HEK293 (cell line): ENCODE measurements around the gene IKZF1.

Experiments
- CTCF ChIA-PET: fragments of 350-600 bp; formaldehyde crosslinking; extraction: SDS; loops from one replicate; lab custom pipeline; 2021; ENCODE audit warnings: antibody characterized with exemption; lab: Yijun Ruan, JAX
- POLR2A ChIA-PET: fragments of 300-600 bp; formaldehyde crosslinking; extraction: SDS; loops from one replicate; lab custom pipeline; 2020; ENCODE audit warnings: antibody characterized with exemption, inconsistent platforms; lab: Yijun Ruan, JAX
- H3K27ac ChIP-seq: fragments of 200-500 bp; sonication (Bioruptor generic); 2 replicates; pipeline ENCODE4 v1.5.1; 2014; ENCODE audit warnings: low read depth, low read length, control low read depth, inconsistent platforms; ENCODE audit errors: extremely low read depth
- H3K36me3 ChIP-seq, 2 experiments: fragments of 200-500 bp in 1 of 2; sonication (Bioruptor generic) in 1 of 2; 1 replicate in 1 of 2; 2 replicates in 1 of 2; pipeline ENCODE4 v1.5.1; 2014 to 2017; ENCODE audit warnings: inconsistent platforms in 2 of 2, low read length in 2 of 2; ENCODE audit not compliant: control insufficient read depth in 2 of 2, insufficient read depth in 1 of 2
- H3K4me1 ChIP-seq: fragments of 200-500 bp; sonication (Bioruptor generic); 2 replicates; pipeline ENCODE4 v1.5.1; 2014; ENCODE audit warnings: mild to moderate bottlenecking, low read length, inconsistent platforms; ENCODE audit not compliant: control insufficient read depth, insufficient read depth
- H3K4me3 ChIP-seq: 2 replicates; pipeline ENCODE4 v1.5.1; 2011; ENCODE audit warnings: low read depth, mild to moderate bottlenecking, control low read depth, low read length, moderate library complexity
- H3K9me3 ChIP-seq: fragments of 200-500 bp; sonication (Bioruptor generic); 2 replicates; pipeline ENCODE4 v1.5.1; 2014; ENCODE audit warnings: low read depth, low read length, inconsistent platforms; ENCODE audit not compliant: control insufficient read depth, insufficient read depth
- BCL11A ChIP-seq: fragments of 450-650 bp; formaldehyde crosslinking; IDR thresholded peaks from 2 replicates; pipeline ENCODE4 v1.5.1; 2016; ENCODE audit warnings: low read depth, missing biosample characterization, missing genetic modification characterization
- HOXD13 ChIP-seq: sonication (generic); formaldehyde crosslinking; IDR thresholded peaks from 2 replicates; pipeline ENCODE4 v1.8.0; 2022; ENCODE audit warnings: missing genetic modification reagents, borderline replicate concordance
- SP3 ChIP-seq: fragments of 450-650 bp; formaldehyde crosslinking; IDR thresholded peaks from 2 replicates; pipeline ENCODE4 v1.5.1; 2016; ENCODE audit warnings: missing biosample characterization, missing genetic modification characterization
- TSHZ1 ChIP-seq: fragments of 450-650 bp; formaldehyde crosslinking; IDR thresholded peaks from 2 replicates; pipeline ENCODE4 v1.5.1; 2016; ENCODE audit warnings: missing biosample characterization, missing genetic modification characterization, borderline replicate concordance
- ZBTB10 ChIP-seq: fragments of 450-650 bp; formaldehyde crosslinking; IDR thresholded peaks from 2 replicates; pipeline ENCODE4 v1.5.1; 2016; ENCODE audit warnings: missing biosample characterization, missing genetic modification characterization
- ZNF140 ChIP-seq: fragments of 450-650 bp; formaldehyde crosslinking; IDR thresholded peaks from 2 replicates; pipeline ENCODE4 v1.5.1; 2016; ENCODE audit warnings: missing biosample characterization, missing genetic modification characterization
- ZNF214 ChIP-seq: fragments of 450-650 bp; formaldehyde crosslinking; IDR thresholded peaks from 2 replicates; pipeline ENCODE4 v1.5.1; 2017; ENCODE audit warnings: missing biosample characterization, mild to moderate bottlenecking, missing genetic modification characterization, borderline replicate concordance
- ZNF223 ChIP-seq: fragments of 450-650 bp; formaldehyde crosslinking; IDR thresholded peaks from 2 replicates; pipeline ENCODE4 v1.5.1; 2016; ENCODE audit warnings: missing biosample characterization, missing genetic modification characterization
- ZNF350 ChIP-seq: fragments of 450-650 bp; formaldehyde crosslinking; IDR thresholded peaks from 2 replicates; pipeline ENCODE4 v1.5.0; 2017; ENCODE audit warnings: missing biosample characterization, mild to moderate bottlenecking, missing genetic modification characterization
- ZNF362 ChIP-seq: fragments of 450-650 bp; formaldehyde crosslinking; IDR thresholded peaks from 2 replicates; pipeline ENCODE4 v1.5.1; 2016; ENCODE audit warnings: missing biosample characterization, missing genetic modification characterization
- ZNF423 ChIP-seq: fragments of 450-650 bp; formaldehyde crosslinking; IDR thresholded peaks from 2 replicates; pipeline ENCODE4 v1.5.1; 2016; ENCODE audit warnings: missing biosample characterization, missing genetic modification characterization
- ZNF529 ChIP-seq: fragments of 450-650 bp; formaldehyde crosslinking; IDR thresholded peaks from 2 replicates; pipeline ENCODE4 v1.5.1; 2017; ENCODE audit warnings: missing genetic modification characterization, missing biosample characterization; ENCODE audit not compliant: insufficient replicate concordance
- ZNF692 ChIP-seq: fragments of 450-650 bp; formaldehyde crosslinking; IDR thresholded peaks from 2 replicates; pipeline ENCODE4 v1.5.1; 2016; ENCODE audit warnings: missing biosample characterization, missing genetic modification characterization
- ZSCAN18 ChIP-seq: fragments of 450-650 bp; formaldehyde crosslinking; IDR thresholded peaks from 2 replicates; pipeline ENCODE4 v1.5.1; 2016; ENCODE audit warnings: missing biosample characterization, missing genetic modification characterization

Gene IKZF1

GRCh38 chr7:50287129-50287528 lies 17.4 kb upstream of the IKZF1 start (continued):
- no peak for TF ChIP-seq ZBTB10 (tag by site-specific recombination)
- TF ChIP-seq ZNF423 (tag by site-specific recombination), result no peak
- no peak for TF ChIP-seq TSHZ1

- Histone ChIP-seq H3K9me3 (no peaks in the 10 kb centered on the region), H3K4me3 (no peak overlapping the region), H3K27ac (no peak overlapping the region), H3K4me1 (no peaks in the 10 kb centered on the region), H3K36me3 (no peaks in the 10 kb centered on the region)
- CTCF ChIA-PET, result no interaction called here
- TF ChIP-seq ZNF223 (tag by site-specific recombination) (no peak), ZNF529 (tag by site-specific recombination) (no peak), ZSCAN18 (no peak), ZNF362 (tag by site-specific recombination) (no peak), HOXD13 (CRISPR knock-in tag) (no peak), SP3 (no peak), ZNF692 (tag by site-specific recombination) (no peak), ZNF140 (tag by site-specific recombination) (no peak)
- POLR2A ChIA-PET, result no interaction called here
Observed at GRCh38 chr7:50292165-50292757, 12.3 kb upstream of the IKZF1 start.

GRCh38 chr7:50292763-50293162 lies 11.8 kb upstream of the IKZF1 start:
- ChIA-PET POLR2A (no interaction called here), CTCF (interaction anchor here (1.0 kb wide), 1 partner anchor 125 kb away, joined by 3 read pairs; no protein-coding TSS in a partner anchor)
- no peaks in the 10 kb centered on the region for H3K36me3 ChIP-seq
- no peaks in the 10 kb centered on the region for H3K9me3 ChIP-seq
- no peak overlapping the region for H3K27ac ChIP-seq
- no peaks in the 10 kb centered on the region for H3K4me1 ChIP-seq
- H3K4me3 ChIP-seq, result no peak overlapping the region
- TF ChIP-seq BCL11A (tag by site-specific recombination) (no peak), ZBTB10 (tag by site-specific recombination) (no peak), ZNF214 (no peak), ZNF350 (tag by site-specific recombination) (no peak)
